AG04450 (cell line): ENCODE data around the gene HS6ST2. TPM values are rescaled to one million over a fixed set of nuclear protein-coding genes. Genes with fewer than 3 reads are reported as not detected.

Source experiments
- CTCF ChIA-PET: fragments of 300-600, 350-600 bp; formaldehyde crosslinking; extraction: SDS; loops from one replicate; lab custom pipeline; 2022; ENCODE audit warnings: antibody characterized with exemption, inconsistent platforms; lab: Charles Lee
- POLR2A ChIA-PET: fragments of 350-600 bp; formaldehyde crosslinking; extraction: SDS; loops from one replicate; lab custom pipeline; 2021; ENCODE audit warnings: antibody characterized with exemption, inconsistent platforms; lab: Yijun Ruan, JAX
- DNase-seq: peaks from one replicate; pipeline ENCODE4 v3.0.0-alpha.2; 2011; ENCODE audit warnings: low read depth, low spot score
- H3K27ac ChIP-seq: one replicate; pipeline ENCODE4 v1.5.1; 2012; ENCODE audit warnings: low read depth, low read length, control low read depth
- H3K27me3 ChIP-seq: one replicate; pipeline ENCODE4 v1.6.0; 2012; ENCODE audit warnings: low read length; ENCODE audit not compliant: control insufficient read depth, insufficient read depth
- H3K4me3 ChIP-seq: 2 replicates; pipeline ENCODE4 v1.5.1; 2011; ENCODE audit warnings: mild to moderate bottlenecking, low read depth, low read length, control low read depth
- H3K9me3 ChIP-seq: 2 replicates; pipeline ENCODE4 v1.5.1; 2012; ENCODE audit warnings: low read length; ENCODE audit not compliant: control insufficient read depth, insufficient read depth
- polyA plus RNA-seq: library from polyadenylated mRNA; depleted of rRNA; stranded (reverse); fragments of >200 nt; gene quantifications from 2 replicates; pipeline ENCODE4 v1.2.3, GENCODE V29; 2011
- TF ChIP-seq, protein P1 (sequence below): IDR thresholded peaks from 2 replicates; pipeline ENCODE4 v1.5.1; 2011; ENCODE audit warnings: low read depth, low read length, control low read depth, inconsistent platforms

Gene HS6ST2
- polyA plus RNA-seq, 1 experiment = not detected

DNA sequence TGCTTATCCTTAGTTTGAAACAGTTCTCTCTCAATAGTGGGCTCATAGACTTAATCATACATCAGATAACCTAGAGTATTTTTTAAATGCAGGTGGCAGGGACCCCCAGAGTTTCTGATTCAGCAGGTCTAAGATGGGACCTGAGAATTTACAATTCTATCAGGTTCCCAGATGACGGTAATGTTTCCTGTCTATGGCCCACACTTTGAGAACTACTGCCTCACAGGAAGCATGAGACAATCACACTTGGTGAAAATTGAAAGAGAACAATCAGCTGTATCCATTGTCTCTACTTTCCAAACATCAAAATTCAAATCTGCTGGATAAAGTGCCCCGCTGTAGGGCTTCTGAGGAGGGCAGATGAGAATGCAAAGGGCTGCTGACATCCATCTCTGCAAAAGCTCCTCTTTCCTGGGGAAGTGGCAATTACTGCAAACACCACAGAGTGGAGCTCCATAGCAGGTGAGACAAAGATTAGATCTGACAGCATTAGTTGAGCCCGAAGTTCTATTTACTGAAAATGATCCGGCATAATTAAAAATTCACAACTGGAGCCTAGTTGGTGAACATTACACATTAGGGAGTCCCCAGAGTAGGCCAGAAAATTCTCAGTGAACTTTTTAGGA lies 281.8 kb downstream of the HS6ST2 start:
- Histone ChIP-seq H3K27me3 (no peaks in the 10 kb centered on the region), H3K27ac (no peak overlapping the region), H3K9me3 (no peaks in the 10 kb centered on the region), H3K4me3 (no peak overlapping the region)
- ChIA-PET POLR2A (no interaction called here), CTCF (no interaction called here)
- TF ChIP-seq, protein P1, sequence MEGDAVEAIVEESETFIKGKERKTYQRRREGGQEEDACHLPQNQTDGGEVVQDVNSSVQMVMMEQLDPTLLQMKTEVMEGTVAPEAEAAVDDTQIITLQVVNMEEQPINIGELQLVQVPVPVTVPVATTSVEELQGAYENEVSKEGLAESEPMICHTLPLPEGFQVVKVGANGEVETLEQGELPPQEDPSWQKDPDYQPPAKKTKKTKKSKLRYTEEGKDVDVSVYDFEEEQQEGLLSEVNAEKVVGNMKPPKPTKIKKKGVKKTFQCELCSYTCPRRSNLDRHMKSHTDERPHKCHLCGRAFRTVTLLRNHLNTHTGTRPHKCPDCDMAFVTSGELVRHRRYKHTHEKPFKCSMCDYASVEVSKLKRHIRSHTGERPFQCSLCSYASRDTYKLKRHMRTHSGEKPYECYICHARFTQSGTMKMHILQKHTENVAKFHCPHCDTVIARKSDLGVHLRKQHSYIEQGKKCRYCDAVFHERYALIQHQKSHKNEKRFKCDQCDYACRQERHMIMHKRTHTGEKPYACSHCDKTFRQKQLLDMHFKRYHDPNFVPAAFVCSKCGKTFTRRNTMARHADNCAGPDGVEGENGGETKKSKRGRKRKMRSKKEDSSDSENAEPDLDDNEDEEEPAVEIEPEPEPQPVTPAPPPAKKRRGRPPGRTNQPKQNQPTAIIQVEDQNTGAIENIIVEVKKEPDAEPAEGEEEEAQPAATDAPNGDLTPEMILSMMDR = no peak
- DNase-seq = no peak

DNA sequence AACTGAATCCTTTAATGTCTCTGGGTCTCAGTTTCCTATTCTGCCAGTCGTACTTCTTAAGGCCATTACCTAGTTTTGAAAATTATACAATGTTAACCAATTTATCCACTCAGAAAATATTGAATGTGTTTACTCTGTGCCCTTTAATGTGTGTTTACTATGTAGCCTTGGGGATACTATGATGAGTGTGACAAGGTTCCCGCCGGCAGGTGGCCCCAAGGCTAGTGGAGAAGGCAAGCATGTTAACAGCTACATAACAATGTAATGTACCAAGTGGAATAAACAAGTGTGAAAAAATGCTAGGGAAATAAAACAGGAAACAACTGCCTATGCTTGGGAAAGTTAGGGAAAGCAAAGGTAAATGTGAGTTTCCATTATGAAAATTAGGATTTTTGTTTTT lies 282.3 kb downstream of the HS6ST2 start:
- Histone ChIP-seq H3K4me3 (no peak overlapping the region), H3K27ac (no peak overlapping the region), H3K9me3 (no peaks in the 10 kb centered on the region), H3K27me3 (no peaks in the 10 kb centered on the region)
- DNase-seq = no peak
- CTCF ChIA-PET = no interaction called here
- POLR2A ChIA-PET = no interaction called here
- TF ChIP-seq, protein P1 = no peak

DNA sequence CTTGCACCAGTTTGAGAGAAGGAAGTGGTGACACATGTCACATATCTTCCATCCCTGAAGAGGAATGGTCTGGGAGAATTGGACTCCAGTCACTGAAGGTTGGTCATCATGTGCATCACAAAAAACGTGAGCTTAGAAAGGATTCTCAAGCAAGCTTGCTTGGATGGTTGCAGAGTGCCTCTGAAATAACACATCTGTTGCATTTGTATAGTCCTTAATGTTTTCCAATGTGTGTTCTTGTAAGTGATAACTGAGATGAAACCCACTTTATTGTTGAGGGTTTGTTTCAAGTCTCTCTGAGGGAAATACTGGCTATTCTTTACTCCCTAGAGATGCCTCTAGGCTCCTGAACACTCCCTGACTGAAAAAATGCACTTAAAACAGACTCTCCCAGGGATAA lies 285.1 kb downstream of the HS6ST2 start:
- no peaks in the 10 kb centered on the region for H3K27me3 ChIP-seq
- ChIA-PET CTCF (no interaction called here), POLR2A (no interaction called here)

DNA sequence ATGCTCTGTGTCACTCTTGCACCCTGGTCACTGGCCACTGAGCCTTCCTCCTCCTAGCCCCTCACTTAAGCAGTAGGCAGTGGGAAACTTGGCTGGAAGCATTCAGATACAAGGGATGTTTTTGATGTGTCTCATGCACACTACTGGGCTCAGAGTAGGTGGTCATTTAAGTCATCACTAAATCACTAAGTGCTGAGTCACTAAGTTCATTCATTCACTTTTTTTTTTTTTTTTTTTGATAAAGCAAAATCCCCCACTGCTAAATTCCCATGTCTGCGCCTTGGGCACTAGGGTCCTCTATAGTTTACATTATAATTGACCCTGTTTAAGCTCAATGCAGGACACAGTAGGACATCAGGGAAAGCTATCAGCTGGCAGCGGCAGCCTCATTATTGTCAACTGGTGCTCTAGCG lies 287.2 kb downstream of the HS6ST2 start:
- no peak for DNase-seq
- Histone ChIP-seq H3K27ac (no peak overlapping the region), H3K9me3 (no peaks in the 10 kb centered on the region), H3K27me3 (no peaks in the 10 kb centered on the region), H3K4me3 (no peak overlapping the region)
- ChIA-PET CTCF (no interaction called here), POLR2A (no interaction called here)
- TF ChIP-seq, protein P1 = no peak

More for the DNA sequence above, 285.1 kb downstream of the HS6ST2 start:
- Histone ChIP-seq H3K27ac (no peak overlapping the region), H3K9me3 (no peaks in the 10 kb centered on the region), H3K4me3 (no peak overlapping the region)
- TF ChIP-seq, protein P1 = no peak
- no peak for DNase-seq

DNA sequence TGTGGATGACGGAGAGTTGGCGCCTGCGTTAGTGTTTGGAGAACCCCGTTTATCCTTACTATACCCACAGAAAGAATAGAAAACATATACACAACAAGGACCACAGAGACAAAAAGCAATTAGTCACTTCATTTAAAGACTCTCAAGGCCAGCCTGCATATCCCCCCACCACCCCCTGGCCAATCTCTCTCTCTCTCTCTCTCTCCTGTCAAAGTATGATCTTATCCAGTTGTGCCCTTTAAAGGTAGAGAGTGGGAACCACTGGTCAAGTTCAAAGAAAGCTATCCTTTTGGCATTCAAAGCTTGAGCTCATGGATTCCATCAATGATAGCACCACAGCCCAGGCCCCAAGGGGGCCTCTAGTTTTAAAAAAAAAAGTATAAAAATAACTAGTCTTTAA lies 289.3 kb downstream of the HS6ST2 start:
- no peak overlapping the region for H3K27ac ChIP-seq

More for the DNA sequence above, 289.3 kb downstream of the HS6ST2 start:
- Histone ChIP-seq H3K4me3 (no peak overlapping the region), H3K27me3 (no peaks in the 10 kb centered on the region), H3K9me3 (no peaks in the 10 kb centered on the region)
- DNase-seq = no peak
- ChIA-PET POLR2A (no interaction called here), CTCF (no interaction called here)
- TF ChIP-seq, protein P1 = no peak
